ENCODE measurements around the gene PML. TPM values are rescaled to one million over a fixed set of nuclear protein-coding genes. Genes with fewer than 3 reads are reported as not detected.
"Not testable (repeated sequence)": the region's sequence is repeated elsewhere in the genome, so short reads cannot be mapped to it uniquely, and the experiment has no call there.

Gene PML
- total and polyA plus RNA-seq, 9 donors: 20.7 to 60.8 (median 49.4) TPM

DNA sequence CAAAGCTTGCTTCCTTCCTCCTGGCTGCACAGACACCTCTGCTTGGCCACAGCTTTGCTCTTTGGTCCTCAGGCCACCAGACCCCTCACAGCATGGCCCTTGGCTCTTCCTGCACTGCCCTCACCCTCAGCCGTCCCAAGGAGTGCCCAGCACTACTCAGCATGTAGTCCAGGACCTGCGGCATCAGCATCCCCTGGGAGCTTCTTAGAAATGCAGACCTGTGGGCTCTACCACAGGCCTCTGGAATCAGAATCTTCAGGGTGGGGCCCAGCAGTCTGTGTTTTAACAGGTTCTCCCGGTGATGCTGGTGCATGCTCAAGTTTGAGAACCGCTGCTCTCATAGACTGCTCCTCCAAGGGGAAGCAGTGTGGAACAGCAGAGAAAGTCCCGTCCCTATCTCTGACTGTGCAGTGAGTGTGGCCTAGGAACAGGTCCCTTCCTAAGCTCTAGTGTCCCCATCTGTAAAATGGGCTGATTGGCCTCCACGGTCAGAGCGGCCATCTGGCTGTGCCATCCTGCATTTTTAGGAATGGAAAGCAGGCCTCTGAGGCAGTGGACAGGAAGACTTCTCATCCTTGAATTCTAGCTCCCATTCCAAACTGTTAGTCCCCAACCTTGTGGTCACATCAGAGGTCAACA is 51.2 kb downstream of the PML start:
- Histone ChIP-seq H3K4me1 (ENCODE audit: insufficient read depth) (peaks cover 12% of the 10 kb centered on the region), H3K27ac (no peak overlapping the region), H3K4me3 (no peak overlapping the region), H3K36me3 (no peaks in the 10 kb centered on the region), H3K9me3 (no peaks in the 10 kb centered on the region), H3K27me3 (no peaks in the 10 kb centered on the region)
- no peak for DNase-seq
- no peak for TF ChIP-seq POLR2A (IDR thresholded peaks at IDR 0.05)
- WGBS, 3 donors: 75 to 88% (median 78%) methylated on average over 7 of the region's 7 CpGs
- intact Hi-C loops (cut with DNase I): loop anchor here in 2 of 4 donors (5.0 to 10.0 kb wide), 2 partner anchors 71 to 277 kb away; no protein-coding TSS in a partner anchor

DNA sequence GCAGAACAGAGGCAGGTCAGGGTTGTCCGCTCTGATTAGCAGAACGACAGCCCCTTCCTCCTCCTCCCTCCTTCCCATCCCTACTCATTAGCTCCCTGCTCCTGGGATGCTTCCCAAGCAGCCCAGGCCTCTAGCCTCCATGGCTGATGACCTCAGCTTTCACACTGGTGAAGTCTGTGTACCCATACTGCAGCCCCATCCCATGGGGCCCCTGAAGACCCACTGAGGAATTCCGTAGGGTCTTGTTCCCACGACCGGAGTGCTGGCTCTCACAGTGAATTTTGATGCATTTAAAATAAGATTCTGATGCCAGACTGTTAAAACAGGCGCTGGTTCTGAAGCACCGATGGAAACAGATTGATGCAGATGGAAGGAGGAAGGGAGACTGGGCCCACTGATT is 51.8 kb downstream of the PML start:
- intact Hi-C loops (cut with DNase I): loop anchor here in 2 of 4 donors (5.0 to 10.0 kb wide), 2 partner anchors 71 to 276 kb away; no protein-coding TSS in a partner anchor
- Histone ChIP-seq H3K27ac (no peak overlapping the region), H3K9me3 (no peaks in the 10 kb centered on the region), H3K36me3 (no peaks in the 10 kb centered on the region), H3K4me3 (no peak overlapping the region), H3K4me1 (ENCODE audit: insufficient read depth) (peaks cover 14% of the 10 kb centered on the region), H3K27me3 (no peaks in the 10 kb centered on the region)
- TF ChIP-seq EP300 (IDR thresholded peaks at IDR 0.05): no peak
- TF ChIP-seq, protein P1, sequence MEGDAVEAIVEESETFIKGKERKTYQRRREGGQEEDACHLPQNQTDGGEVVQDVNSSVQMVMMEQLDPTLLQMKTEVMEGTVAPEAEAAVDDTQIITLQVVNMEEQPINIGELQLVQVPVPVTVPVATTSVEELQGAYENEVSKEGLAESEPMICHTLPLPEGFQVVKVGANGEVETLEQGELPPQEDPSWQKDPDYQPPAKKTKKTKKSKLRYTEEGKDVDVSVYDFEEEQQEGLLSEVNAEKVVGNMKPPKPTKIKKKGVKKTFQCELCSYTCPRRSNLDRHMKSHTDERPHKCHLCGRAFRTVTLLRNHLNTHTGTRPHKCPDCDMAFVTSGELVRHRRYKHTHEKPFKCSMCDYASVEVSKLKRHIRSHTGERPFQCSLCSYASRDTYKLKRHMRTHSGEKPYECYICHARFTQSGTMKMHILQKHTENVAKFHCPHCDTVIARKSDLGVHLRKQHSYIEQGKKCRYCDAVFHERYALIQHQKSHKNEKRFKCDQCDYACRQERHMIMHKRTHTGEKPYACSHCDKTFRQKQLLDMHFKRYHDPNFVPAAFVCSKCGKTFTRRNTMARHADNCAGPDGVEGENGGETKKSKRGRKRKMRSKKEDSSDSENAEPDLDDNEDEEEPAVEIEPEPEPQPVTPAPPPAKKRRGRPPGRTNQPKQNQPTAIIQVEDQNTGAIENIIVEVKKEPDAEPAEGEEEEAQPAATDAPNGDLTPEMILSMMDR (IDR thresholded peaks at IDR 0.05): no peak
- no peak for TF ChIP-seq POLR2A (IDR thresholded peaks at IDR 0.05)
- 72 to 77% (median 75%) methylated on average over 7 of the region's 7 CpGs for WGBS, 3 donors
- DNase-seq: no peak

DNA sequence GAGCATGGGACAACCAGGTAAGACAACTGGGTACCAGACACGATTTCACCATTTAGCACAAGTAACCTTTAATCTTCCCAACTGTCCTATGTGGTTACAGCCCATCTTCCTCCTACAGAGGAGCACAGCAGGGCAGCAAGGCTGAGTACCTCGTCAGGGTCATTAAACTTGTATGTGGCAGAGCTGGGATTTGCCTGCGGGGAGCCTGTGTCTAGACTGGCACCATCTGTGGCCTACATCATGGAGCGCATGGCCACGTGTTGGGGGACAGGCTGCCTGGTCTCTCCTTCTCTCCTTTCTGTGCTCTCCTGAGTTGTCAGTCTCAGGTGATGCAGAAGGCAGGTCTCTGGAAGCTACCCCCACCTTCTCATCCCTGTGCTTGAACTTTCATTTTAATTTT is 55.6 kb downstream of the PML start:
- intact Hi-C loops (cut with DNase I): loop anchor here in 2 of 4 donors (5.0 to 10.0 kb wide), 3 partner anchors 75 to 272 kb away; no protein-coding TSS in a partner anchor
- no peak overlapping the region for H3K4me3 ChIP-seq
- peaks cover 19% of the 10 kb centered on the region for H3K4me1 ChIP-seq (ENCODE audit: insufficient read depth)
- no peaks in the 10 kb centered on the region for H3K9me3 ChIP-seq
- TF ChIP-seq POLR2A (IDR thresholded peaks at IDR 0.05): no peak
- TF ChIP-seq, protein P1 (IDR thresholded peaks at IDR 0.05): no peak
- H3K27ac ChIP-seq: peak overlapping the region in 1 of 2 donors; percentile 37
- 86 to 94% (median 93%) methylated on average over 5 of the region's 5 CpGs for WGBS, 3 donors
- H3K36me3 ChIP-seq: no peaks in the 10 kb centered on the region
- H3K27me3 ChIP-seq: no peaks in the 10 kb centered on the region
- no peak for DNase-seq

DNA sequence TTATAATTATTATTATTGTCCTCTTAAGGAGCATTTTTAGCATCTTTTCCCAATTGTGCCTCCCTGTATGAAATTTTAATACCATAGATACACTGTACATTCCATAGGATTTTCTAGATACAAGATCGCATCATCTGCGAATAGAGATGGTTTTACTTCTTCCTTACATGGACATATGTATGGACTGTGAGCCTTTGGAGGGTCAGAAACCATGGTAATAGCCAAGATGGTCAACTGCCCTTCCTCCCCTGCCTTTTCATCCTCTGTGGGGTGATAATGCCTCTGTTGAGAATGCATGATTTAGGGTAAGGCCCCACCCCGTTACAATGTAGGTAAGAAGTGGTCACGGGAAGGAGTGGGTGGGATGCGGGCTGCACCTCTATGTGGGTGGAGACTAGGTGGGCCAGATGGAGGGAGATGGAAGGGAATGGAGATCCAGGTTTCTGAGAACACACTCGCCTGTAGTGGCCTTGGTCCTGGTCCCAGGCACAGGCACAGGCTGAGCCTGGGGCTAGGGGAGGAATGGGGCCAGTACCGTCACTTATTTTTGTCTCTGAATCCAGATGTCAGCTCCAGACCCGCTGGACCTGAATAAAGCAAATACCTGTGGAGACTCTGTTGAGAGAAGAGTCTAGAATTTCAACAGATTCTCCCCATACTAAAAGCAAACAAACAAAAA is 56.2 kb downstream of the PML start:
- peaks cover 19% of the 10 kb centered on the region for H3K4me1 ChIP-seq (ENCODE audit: insufficient read depth)
- intact Hi-C loops (cut with DNase I): loop anchor here in 2 of 4 donors (5.0 to 10.0 kb wide), 3 partner anchors 74 to 272 kb away; no protein-coding TSS in a partner anchor
- TF ChIP-seq POLR2A (IDR thresholded peaks at IDR 0.05) (no peak), EP300 (IDR thresholded peaks at IDR 0.05) (no peak)
- TF ChIP-seq, protein P1 (IDR thresholded peaks at IDR 0.05): no peak
- no peaks in the 10 kb centered on the region for H3K36me3 ChIP-seq
- no peak overlapping the region for H3K4me3 ChIP-seq
- H3K27me3 ChIP-seq: no peaks in the 10 kb centered on the region
- no peak for DNase-seq
- 43 to 50% (median 50%) methylated on average over 8 of the region's 8 CpGs for WGBS, 3 donors
- no peaks in the 10 kb centered on the region for H3K9me3 ChIP-seq
- H3K27ac ChIP-seq: peak overlapping the region in 1 of 2 donors; percentile 37

DNA sequence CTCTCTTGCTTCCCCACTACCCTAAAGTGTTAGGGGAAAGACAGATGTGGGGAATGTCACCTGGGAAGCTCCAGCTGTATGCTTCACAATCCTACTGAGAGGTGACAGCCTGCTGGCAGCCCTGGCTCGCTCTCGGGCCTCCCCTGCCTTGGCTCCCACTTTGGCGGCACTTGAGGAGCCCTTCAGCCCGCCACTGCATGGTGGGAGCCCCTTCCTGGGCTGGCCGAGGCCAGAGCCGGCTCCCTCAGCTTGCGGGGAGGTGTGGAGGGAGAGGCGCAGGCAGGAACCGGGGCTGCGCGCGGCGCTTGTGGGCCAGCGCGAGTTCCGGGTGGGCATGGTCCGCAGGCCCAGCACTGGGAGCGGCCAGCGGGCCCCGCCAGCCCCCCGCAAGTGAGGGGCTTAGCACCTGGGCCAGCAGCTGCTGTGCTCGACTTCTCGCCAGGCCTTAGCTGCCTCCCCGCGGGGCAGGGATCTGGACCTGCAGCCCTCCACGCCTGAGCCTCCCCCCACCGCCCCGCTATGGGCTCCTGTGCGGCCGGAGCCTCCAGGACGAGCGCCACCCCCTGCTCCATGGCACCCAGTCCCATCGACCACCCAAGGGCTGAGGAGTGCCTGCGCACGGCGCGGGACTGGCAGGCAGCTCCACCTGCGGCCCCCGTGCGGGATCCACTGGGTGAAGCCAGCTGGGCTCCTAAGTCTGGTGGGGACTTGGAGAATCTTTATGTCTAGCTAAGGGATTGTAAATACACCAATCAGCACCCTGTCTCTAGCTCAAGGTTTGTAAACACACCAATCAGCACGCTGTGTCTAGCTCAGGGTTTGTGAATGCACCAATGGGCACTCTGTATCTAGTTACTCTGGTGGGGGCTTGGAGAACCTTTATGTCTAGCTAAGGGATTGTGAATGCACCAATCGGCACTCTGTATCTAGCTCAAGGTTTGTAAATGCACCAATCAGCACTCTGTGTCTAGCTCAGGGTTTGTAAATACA is 58.0 kb downstream of the PML start:
- H3K4me1 ChIP-seq (ENCODE audit: insufficient read depth): peaks cover 19% of the 10 kb centered on the region
- intact Hi-C loops (cut with DNase I): loop anchor here in 2 of 4 donors (5.0 to 10.0 kb wide), 3 partner anchors 72 to 270 kb away; no protein-coding TSS in a partner anchor
- WGBS, 3 donors: 89 to 94% (median 91%) methylated on average over 42 of the region's 42 CpGs

More for the DNA sequence above, 58.0 kb downstream of the PML start:
- not testable (repeated sequence) for H3K27me3 ChIP-seq, H3K4me3 ChIP-seq, H3K27ac ChIP-seq, H3K36me3 ChIP-seq, DNase-seq, H3K9me3 ChIP-seq

All from ovary (tissue), 9 donors.